ENCODE data around the gene EEF1G. TPM values are rescaled to one million over a fixed set of nuclear protein-coding genes. Genes with fewer than 3 reads are reported as not detected.

The EEF1G gene
- total RNA-seq, 1 donor from 2014 or later: 1,061 TPM

GRCh38 chr11:62544581-62545436, 28.9 kb downstream of the EEF1G start:
- intact Hi-C loops (cut with micrococcal nuclease): loop anchor here (1.0 kb wide), 1 partner anchor 46 kb away; the partner anchor contains the start of gene TUT1

DNA sequence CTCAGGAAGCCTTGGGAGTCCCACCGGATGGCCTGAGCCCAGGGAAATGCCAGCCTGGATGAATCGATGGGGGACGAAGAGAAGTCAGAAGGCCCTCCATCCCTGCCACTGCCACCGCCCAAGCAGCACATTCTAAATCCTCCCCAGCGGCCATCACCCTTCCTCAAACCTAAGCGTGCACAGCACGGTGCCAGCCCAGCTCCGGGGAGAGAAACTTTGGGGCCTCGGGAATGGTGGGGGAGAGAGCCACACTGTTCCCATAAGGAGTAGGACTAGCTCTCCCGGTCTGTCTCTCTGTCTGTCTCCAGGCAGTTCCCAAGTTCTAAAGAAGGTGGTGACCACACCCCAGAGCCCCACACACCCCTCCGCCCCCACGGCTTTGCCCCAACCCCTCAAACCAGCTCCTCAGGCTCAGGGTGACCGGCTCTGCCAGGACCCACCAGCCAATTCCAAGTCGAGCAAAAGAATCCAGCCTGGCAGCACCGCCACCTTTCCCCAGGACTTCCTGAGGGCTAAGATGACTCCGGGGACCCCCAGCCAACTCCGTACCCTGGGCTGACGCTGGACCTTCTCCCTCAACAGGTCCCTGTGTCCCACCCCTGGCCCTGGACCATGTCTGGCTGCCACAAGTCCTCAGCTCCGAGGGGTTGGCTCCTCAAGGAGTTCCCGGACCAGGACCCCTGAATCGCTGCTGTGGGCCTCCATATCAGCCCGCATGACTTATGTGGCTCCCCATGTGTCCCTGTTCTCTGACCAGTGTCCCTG, 29.8 kb downstream of the EEF1G start:
- intact Hi-C loops (cut with micrococcal nuclease): loop anchor here (2.0 kb wide), 1 partner anchor 31 kb away; no protein-coding TSS in a partner anchor

DNA sequence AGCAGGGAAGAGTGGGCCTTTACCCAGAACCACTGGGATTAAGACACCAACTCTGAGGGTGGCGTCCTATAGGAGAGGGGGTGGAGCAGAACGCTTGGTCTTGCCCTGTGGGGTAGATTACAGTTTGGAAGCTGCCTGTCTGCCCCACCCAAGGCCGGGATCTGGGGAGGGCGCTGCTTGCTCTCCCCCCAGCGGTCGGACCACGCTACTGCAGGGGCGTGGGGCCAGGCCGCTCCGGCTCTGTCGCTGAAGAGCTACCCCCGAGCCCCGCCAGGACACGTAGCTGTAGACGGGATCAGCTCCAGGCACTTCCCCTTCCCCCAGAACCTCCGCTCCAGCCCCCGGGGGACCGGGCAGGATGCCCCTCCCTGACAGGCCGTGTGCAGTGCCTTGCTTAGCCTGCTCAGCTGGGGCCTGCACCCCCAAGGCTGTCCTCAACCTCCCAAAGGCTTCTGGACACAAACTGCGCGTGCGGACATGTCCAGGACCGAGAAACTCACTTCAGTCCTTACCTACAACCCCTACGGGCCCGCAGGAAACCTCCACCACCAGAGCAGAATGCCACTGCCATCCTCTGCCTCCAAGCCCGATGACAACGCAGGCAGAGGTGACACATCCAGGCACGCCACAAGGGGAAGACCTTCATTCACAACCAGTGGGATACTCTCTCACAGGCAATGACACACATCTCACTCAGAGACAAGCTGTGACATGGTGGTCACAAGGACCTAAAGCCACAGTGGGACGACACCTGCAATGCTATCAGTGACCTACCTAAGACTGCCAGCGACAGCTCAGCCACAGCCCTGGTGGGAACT, 30.7 kb downstream of the EEF1G start:
- intact Hi-C loops (cut with micrococcal nuclease): loop anchor here (1.0 to 2.0 kb wide), 3 partner anchors 32 to 148 kb away; no protein-coding TSS in a partner anchor

GRCh38 chr11:62542111-62542745, 31.5 kb downstream of the EEF1G start:
- intact Hi-C loops (cut with micrococcal nuclease): loop anchor here (1.0 to 2.0 kb wide), 3 partner anchors 33 to 147 kb away; no protein-coding TSS in a partner anchor

GRCh38 chr11:62540804-62541701, 32.6 kb downstream of the EEF1G start:
- intact Hi-C loops (cut with micrococcal nuclease): no loop called here

DNA sequence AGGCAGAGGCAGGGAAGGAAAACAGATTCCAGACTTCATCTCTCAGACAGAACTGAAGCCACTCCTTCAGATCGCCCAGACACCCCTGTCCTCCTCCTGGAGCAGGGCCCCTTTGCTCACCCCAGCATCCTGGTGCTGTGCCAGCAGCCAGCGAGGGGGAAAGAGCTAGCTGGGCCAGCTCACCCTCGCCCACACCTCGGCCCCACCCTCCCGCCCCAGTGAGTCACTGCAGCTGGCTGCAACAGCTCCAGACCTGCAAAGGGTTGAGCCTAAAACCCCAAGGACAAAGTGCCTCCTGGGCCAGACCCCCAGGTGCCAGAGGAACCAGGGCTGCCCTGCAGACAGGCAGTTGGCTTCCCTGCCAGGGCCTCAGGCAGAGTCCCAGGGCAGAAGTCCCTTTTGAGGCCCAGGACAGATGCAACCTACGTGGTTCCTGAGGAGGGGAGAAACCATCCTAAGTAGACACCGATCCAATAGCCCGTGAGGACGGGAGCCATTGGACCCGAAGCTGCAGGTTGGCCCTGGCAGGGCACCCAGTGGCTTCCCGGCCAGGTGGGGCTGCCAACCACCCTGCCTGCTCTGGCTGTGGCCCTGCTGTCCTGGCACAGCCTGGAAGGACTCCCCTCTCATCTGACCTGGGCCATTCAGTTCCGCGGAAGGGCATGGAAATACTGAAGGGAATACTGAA, 34.3 kb downstream of the EEF1G start:
- intact Hi-C loops (cut with micrococcal nuclease): no loop called here

- intact Hi-C loops (cut with micrococcal nuclease): no loop called here
These were observed 35.0 kb downstream of the EEF1G start for GRCh38 chr11:62538470-62539237.

GRCh38 chr11:62536301-62536957, 37.3 kb downstream of the EEF1G start:
- intact Hi-C loops (cut with micrococcal nuclease): no loop called here

DNA sequence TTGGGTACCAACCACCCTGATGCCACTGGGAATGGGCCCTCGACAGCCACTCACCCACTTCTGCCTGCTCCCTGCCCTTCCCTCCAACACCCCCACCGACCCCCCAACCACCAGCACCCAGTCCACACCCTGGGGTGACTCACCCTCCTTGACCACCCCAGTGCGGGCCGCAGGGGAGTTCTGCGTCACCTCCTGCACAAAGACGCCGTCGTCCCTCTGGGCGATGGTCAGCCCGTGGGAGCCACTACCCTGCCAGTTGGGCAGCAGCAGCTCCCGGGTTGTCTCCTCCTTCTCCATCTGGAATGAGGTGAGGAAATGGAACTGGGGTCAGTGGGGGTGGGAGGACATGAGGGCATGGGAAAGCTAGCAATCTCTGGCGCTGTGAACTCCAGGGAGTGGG, 37.9 kb downstream of the EEF1G start:
- intact Hi-C loops (cut with micrococcal nuclease): no loop called here

DNA sequence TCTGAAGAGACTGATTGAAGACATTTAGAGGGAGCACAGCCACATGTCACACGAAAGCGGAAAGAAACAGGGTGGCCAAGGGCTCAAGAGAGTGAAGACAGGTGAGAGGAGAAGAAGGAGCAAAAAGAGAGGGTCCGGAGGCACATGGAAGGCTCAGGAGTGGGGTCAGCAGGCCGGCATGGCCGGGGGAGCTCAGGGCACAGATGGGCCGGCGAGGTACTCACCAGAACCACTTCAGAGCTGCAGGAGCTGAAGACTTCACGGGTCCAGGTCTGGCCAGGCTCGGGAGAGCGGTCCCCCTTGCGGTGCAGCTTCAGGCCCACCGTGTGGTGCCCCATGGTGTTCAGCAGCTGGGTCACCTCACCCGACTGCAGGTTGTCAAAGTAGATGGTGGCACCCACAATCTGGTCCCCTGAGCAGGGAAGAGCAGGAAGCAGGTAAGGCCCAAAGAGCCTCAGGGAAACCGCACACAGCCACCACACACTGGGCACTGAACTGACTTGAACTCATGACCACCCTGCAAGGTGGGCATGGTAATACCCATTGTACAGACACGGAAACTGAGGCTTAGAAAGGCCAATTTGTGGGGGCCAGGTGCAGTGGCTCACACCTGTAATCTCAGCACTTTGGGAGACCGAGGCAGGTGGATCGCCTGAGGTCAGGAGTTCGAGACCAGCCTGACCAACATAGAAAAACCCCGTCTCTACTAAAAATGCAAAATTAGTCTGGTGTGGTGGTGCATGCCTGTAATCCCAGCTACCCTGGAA, 38.7 kb downstream of the EEF1G start:
- intact Hi-C loops (cut with micrococcal nuclease): no loop called here

- intact Hi-C loops (cut with micrococcal nuclease): no loop called here
These were observed 41.6 kb downstream of the EEF1G start for GRCh38 chr11:62532096-62532495.

GRCh38 chr11:62516736-62517371, 56.8 kb downstream of the EEF1G start:
- intact Hi-C loops (cut with micrococcal nuclease): no loop called here

DNA sequence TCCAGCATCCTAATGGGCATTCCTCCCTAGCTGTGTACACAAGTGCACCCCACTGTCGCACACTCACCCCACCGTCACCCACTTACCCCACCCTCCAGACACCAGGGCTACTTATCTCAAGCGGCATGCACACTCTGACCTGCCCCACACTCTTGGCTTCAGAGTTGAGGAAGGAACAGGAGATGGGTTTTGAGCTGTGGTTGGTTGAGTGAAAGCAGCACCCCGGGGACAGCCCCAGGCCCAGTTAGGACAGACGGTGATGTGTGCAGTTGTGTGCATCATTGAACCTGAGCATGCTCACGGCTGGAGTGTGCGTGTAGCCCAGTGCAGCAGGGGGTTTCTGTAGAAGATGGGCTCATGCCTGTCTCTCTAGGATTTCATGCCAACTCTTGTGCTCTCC, 59.5 kb downstream of the EEF1G start:
- intact Hi-C loops (cut with micrococcal nuclease): no loop called here

GRCh38 chr11:62513626-62514025, 60.1 kb downstream of the EEF1G start:
- intact Hi-C loops (cut with micrococcal nuclease): no loop called here

DNA sequence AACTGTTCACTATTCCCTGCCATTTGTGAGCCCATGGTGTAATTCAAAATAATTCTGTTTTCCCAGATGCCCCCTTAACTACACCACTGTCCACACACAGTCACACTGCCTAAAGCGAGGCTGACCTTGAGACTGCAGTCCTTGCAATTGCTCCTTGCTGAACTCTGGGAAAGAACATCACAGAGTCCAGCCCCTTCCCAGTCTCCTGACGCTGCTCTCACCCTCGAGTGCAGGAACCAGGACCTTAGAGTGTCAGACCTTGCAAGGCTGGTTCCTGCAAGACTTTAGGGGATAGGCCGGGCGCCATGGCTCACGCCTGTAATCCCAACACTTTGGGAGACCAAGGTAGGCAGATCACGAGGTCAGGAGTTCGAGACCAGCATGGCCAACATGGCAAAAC, 60.7 kb downstream of the EEF1G start:
- intact Hi-C loops (cut with micrococcal nuclease): no loop called here

Data from T-helper 1 cell treated with Interleukin-12 subunit alpha and Interleukin-12 subunit beta and Interleukin-4 antibody, amounts not matched to agents 30 ng/mL and 1 ng/mL, for 36 hours (primary cell).